Body of pancreas (tissue), 4 donors: Measurements from ENCODE around the gene TNRC6B. TPM values are rescaled to one million over a fixed set of nuclear protein-coding genes. Genes with fewer than 3 reads are reported as not detected.

Experiments
- ATAC-seq: fragments of 150-250 bp; one replicate; pipeline ENCODE4 v1.9.1; 2016
- DNase-seq, 4 donors: peaks; one replicate each; pipeline ENCODE4 v3.0.0-alpha.2; 2019
- H3K27ac ChIP-seq, 4 donors: fragments of 200-600 bp; sonication (generic); 1 replicate in 3 of 4; 2 replicates in 1 of 4; pipeline versions ENCODE4 v1.5.1 to v1.6.1; 2016 to 2019; ENCODE audit warnings: mild to moderate bottlenecking in 1 of 4, mixed read lengths in 1 of 4, moderate library complexity in 1 of 4
- H3K27me3 ChIP-seq, 2 donors: fragments of 200-600 bp; sonication (generic); one replicate each; pipeline ENCODE4 v1.6.0; 2016; ENCODE audit warnings: mild to moderate bottlenecking in 1 of 2
- H3K36me3 ChIP-seq, 2 donors: fragments of 200-600 bp; sonication (generic); replicated peaks in 1 of 2; 2 replicates each; pipeline ENCODE4 v1.5.1; 2016; ENCODE audit warnings: low read depth in 2 of 2; ENCODE audit not compliant: insufficient read depth in 1 of 2
- H3K4me1 ChIP-seq: fragments of 200-600 bp; sonication (generic); one replicate; pipeline ENCODE4 v1.6.0; 2016
- H3K4me3 ChIP-seq, 2 donors: fragments of 200-600 bp; sonication (generic); 1 replicate in 1 of 2; 2 replicates in 1 of 2; pipeline ENCODE4 v1.5.1; 2016 to 2019
- H3K9me3 ChIP-seq, 3 donors: fragments of 200-600 bp; sonication (generic); 1 replicate in 2 of 3; 2 replicates in 1 of 3; pipeline ENCODE4 v1.5.1; 2016
- CTCF ChIP-seq, 7 experiments: fragments of 450-650 bp in 4 of 7; fragments of 200-600 bp in 3 of 7; sonication (generic) in 3 of 7; IDR thresholded peaks; one replicate each; pipeline ENCODE4 v1.5.1; 2016 to 2019; ENCODE audit warnings: antibody characterized with exemption in 7 of 7
- POLR2A ChIP-seq, 3 donors: fragments of 450-650 bp; IDR thresholded peaks; one replicate each; pipeline ENCODE4 v1.6.1; 2016; ENCODE audit warnings: antibody characterized with exemption in 3 of 3, mild to moderate bottlenecking in 2 of 3
- WGBS, 2 donors: methylation state at CpG; one replicate each; pipeline ENCODE4 v1.1.5; 2017; 5-methylcytosine and 5-hydroxymethylcytosine counted together
- intact Hi-C: fragments of 100-400 bp; cut with DNase I; formaldehyde crosslinking; loops from one replicate; pipeline ENCODE4 v1.15.1; 2023
- total RNA-seq, 2 donors: library from RNA; depleted of rRNA; stranded (reverse); fragments of >200 nt; gene quantifications; one replicate each; pipeline ENCODE4 v1.1.0, GENCODE V29; 2016

TNRC6B gene
- total RNA-seq, 2 donors from 2014 or later: 25.2 to 39.9 TPM

- no peaks in the 10 kb centered on the region for H3K9me3 ChIP-seq
- intact Hi-C loops: no loop called here
- ATAC-seq: no peak
- no peak for DNase-seq
- H3K27ac ChIP-seq: no peak overlapping the region
- H3K4me1 ChIP-seq: peaks cover 38% of the 10 kb centered on the region
- no peaks in the 10 kb centered on the region for H3K36me3 ChIP-seq
- no peaks in the 10 kb centered on the region for H3K27me3 ChIP-seq
- WGBS, 2 donors: 30 to 37% methylated on average over 3 of the region's 3 CpGs
- TF ChIP-seq CTCF (IDR thresholded peaks at IDR 0.05): no peak
- TF ChIP-seq POLR2A (IDR thresholded peaks at IDR 0.05): no peak
- no peak overlapping the region for H3K4me3 ChIP-seq
Measured at GRCh38 chr22:40240160-40240559, 62.4 kb downstream of the TNRC6B start.

- no peaks in the 10 kb centered on the region for H3K27me3 ChIP-seq
- no peaks in the 10 kb centered on the region for H3K36me3 ChIP-seq
- H3K4me3 ChIP-seq: no peak overlapping the region
- peaks cover 38% of the 10 kb centered on the region for H3K4me1 ChIP-seq
- H3K9me3 ChIP-seq: no peaks in the 10 kb centered on the region
- DNase-seq (no peak), ATAC-seq (no peak)
- intact Hi-C loops: no loop called here
- TF ChIP-seq CTCF (IDR thresholded peaks at IDR 0.05) (no peak), POLR2A (IDR thresholded peaks at IDR 0.05) (no peak)
- no peak overlapping the region for H3K27ac ChIP-seq
Measured at GRCh38 chr22:40240686-40241085, 63.0 kb downstream of the TNRC6B start.

GRCh38 chr22:40241200-40241763 lies 63.6 kb downstream of the TNRC6B start:
- TF ChIP-seq CTCF (IDR thresholded peaks at IDR 0.05) (no peak), POLR2A (IDR thresholded peaks at IDR 0.05) (no peak)
- intact Hi-C loops: no loop called here
- no peak for DNase-seq
- Histone ChIP-seq H3K27ac (no peak overlapping the region), H3K4me3 (no peak overlapping the region), H3K27me3 (no peaks in the 10 kb centered on the region), H3K4me1 (peaks cover 36% of the 10 kb centered on the region), H3K36me3 (no peaks in the 10 kb centered on the region), H3K9me3 (no peaks in the 10 kb centered on the region)
- 81 to 82% methylated on average over 3 of the region's 3 CpGs for WGBS, 2 donors
- no peak for ATAC-seq

- no peak for DNase-seq
- Histone ChIP-seq H3K9me3 (no peaks in the 10 kb centered on the region), H3K4me1 (peaks cover 35% of the 10 kb centered on the region), H3K36me3 (no peaks in the 10 kb centered on the region), H3K4me3 (no peak overlapping the region), H3K27me3 (no peaks in the 10 kb centered on the region), H3K27ac (no peak overlapping the region)
- intact Hi-C loops: no loop called here
- WGBS, 2 donors: 84 to 89% methylated on average over 2 of the region's 2 CpGs
- no peak for ATAC-seq
- TF ChIP-seq POLR2A (IDR thresholded peaks at IDR 0.05) (no peak), CTCF (IDR thresholded peaks at IDR 0.05) (no peak)
Measured at GRCh38 chr22:40243891-40244290, 66.2 kb downstream of the TNRC6B start.

- DNase-seq (no peak), ATAC-seq (no peak)
- TF ChIP-seq POLR2A (IDR thresholded peaks at IDR 0.05) (no peak), CTCF (IDR thresholded peaks at IDR 0.05) (no peak)
- H3K4me3 ChIP-seq: no peak overlapping the region
- intact Hi-C loops: no loop called here
- no peak overlapping the region for H3K27ac ChIP-seq
- H3K36me3 ChIP-seq: no peaks in the 10 kb centered on the region
- 62 to 72% methylated on average over 3 of the region's 3 CpGs for WGBS, 2 donors
- H3K4me1 ChIP-seq: peaks cover 31% of the 10 kb centered on the region
- H3K27me3 ChIP-seq: no peaks in the 10 kb centered on the region
- H3K9me3 ChIP-seq: no peaks in the 10 kb centered on the region
Measured at GRCh38 chr22:40244586-40244985, 66.9 kb downstream of the TNRC6B start.
